IPS DF 4.7 (cell line): ENCODE measurements around the gene GNAS-AS1.

ENCODE experiments used
- DNase-seq: peaks from one replicate; pipeline ENCODE4 v3.0.0-alpha.2; 2013; ENCODE audit warnings: low spot score; ENCODE audit errors: extremely low read depth

The GNAS-AS1 gene

DNA sequence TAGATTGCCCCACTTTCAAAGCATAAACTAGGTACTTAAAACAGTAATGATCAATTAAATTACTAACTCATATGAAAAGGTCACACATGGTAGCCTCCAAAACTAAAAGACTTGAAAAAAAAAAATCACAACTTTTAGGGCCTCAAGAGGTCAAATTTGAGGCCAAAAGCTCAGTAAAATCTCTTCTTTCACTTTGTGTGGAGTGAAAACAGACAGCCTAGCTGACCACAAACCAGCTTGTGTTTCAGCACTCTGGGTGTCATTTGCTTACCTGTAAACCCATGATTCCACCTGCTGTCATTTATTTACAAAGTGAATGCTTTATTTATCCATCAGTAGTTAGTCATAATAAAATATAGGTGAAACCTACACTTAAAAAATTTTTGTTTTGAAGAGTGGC, 35.8 kb upstream of the GNAS-AS1 start:
- no peak for DNase-seq

DNA sequence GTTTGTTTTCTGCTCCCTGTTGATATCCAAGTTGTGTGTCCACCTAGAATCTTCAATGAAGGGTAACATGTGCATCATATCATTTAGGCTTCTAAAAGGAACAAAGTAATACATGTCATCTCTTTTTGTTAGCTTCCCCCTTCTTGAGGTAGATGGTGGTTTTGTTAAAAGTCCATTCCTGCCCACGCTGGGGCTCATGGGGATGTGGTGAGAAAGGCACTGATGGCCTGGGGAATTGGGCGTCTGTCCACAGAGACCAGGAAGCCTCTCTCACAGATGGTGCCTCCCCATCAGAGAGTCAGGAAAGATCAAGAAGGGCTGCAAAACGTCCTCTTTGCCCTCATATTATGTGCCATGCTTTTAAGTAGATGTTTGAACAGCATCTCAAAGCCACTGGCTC, 34.3 kb upstream of the GNAS-AS1 start:
- DNase-seq = no peak

DNA sequence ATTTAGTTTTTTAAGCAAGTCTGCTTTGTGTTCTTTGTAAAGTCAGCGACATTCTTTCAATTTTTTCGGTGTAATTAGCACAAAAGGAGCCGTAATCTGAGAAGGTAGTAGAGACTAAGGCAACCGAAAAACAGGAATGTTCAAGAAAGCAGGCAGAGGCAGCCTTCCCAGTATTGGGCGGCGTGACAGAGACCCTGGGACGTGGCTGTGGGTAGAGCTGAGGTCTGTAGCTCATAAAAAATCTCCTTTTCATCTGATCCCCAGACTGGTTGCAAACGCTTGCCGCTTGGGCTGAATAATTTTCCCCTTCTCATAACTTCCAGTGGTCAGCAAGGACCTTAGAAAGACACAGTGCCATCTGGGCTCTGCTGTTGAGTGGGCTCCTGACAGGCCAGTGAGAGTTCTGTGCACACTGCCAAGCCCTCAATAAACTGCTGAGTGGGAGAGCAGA, 32.6 kb upstream of the GNAS-AS1 start:
- DNase-seq = no peak

DNA sequence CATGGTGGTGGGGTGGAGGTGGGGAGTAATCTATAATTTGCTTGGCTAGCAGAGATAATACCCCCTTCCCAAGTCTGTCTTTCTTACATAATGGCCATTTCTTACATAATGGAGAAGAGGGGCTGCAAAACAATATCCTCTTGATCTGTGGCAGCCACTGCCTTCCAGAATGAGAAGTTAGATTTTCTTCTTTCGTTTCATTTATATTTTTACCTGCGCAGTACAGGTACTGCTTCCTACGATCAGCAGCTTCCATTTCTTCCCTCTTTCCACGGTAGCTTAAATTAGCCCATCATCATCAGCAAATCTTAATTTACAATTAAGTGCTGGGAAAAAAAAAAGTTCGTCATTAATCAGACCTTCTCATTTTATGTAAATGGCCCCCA, 32.0 kb upstream of the GNAS-AS1 start:
- DNase-seq = no peak

DNA sequence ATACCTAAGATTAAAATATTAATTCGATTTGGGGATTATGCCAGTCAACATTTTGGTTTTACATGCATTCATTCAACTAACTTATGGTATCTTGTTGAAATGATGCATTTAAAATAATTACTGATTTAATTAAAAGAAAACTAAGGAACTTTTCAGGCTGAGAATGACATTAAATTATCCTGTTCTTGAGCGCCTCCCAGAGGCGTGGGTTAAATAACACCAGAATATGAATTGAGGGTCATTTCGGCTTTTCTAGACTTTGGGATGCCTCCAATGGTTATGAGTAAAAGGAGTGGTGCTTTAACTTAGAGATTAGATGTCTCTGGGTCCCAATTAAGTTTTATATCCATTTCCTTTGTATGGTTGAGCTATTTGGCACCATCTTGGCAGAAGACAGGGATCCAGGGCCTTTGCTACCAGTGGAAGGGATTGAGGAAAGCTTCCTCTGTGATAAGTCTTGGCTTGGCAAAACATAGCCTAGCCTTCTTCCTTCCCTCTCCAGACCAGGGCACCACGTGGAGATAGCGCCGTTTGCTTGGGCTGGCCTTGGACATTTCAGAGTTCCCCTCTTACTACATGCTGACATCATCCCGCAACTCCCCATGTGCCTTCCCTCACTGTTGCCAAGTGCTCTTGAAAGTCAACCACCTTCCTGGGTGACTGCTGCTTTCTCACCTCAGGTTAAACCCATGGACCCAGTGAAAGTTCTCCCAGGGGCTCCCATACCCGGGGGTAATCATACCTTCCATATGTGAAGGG, 30.5 kb upstream of the GNAS-AS1 start:
- DNase-seq = no peak

DNA sequence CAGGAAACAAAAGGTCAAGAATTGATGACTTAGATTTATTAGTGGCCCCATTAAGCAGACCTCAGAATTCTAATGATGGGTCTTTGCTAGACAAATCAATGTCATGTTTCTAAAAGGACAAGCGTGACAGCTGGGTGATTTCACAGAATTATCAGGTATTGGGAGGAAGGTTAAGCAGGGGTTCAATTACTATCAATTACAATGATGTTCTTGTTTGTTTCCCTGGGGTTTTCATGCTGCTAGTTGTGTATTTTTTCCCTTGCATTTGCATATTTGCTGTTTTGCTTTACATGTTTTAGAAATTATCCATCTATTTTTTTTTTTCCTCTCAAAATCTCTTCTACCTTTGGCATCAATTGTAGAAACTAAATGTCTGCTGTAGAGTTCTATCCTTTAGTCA, 29.7 kb upstream of the GNAS-AS1 start:
- no peak for DNase-seq

DNA sequence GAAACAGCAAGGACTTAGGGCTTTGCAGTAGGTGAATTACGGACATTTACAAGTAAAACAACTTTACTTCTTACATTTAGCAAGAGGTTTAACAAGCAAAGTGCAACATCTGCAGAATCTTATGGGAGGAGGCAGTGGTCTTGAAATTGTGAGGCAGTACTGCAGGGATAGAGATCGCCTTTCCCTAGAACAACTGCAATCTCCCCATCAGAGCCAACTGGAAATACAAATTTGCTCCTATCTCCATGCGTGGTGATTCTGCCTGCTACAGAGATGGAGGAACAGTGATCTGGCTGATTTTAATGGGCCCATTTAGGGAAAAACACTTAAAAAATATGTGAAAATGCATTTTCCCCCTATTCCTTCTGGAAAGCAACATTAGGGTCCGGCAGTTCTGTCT, 27.7 kb upstream of the GNAS-AS1 start:
- DNase-seq = no peak

DNA sequence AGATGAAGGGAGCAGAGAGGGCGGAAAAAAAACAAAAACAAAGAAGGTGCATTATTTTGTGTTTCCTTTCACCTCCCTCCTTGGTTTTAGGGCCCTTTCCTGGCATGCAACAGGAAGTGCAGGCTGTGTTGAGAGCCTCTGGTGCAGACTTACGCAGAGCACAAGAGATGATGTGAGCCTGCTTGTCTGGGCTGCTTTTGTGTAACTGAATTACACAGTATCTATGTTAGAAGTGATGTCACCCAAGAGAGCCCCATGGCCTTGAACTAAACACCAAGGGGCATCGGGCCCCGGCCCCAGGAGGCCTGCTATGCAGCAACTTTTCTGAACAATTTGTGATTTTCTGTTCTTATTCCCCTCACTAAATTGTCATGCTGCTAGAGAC, 27.3 kb upstream of the GNAS-AS1 start:
- no peak for DNase-seq

DNA sequence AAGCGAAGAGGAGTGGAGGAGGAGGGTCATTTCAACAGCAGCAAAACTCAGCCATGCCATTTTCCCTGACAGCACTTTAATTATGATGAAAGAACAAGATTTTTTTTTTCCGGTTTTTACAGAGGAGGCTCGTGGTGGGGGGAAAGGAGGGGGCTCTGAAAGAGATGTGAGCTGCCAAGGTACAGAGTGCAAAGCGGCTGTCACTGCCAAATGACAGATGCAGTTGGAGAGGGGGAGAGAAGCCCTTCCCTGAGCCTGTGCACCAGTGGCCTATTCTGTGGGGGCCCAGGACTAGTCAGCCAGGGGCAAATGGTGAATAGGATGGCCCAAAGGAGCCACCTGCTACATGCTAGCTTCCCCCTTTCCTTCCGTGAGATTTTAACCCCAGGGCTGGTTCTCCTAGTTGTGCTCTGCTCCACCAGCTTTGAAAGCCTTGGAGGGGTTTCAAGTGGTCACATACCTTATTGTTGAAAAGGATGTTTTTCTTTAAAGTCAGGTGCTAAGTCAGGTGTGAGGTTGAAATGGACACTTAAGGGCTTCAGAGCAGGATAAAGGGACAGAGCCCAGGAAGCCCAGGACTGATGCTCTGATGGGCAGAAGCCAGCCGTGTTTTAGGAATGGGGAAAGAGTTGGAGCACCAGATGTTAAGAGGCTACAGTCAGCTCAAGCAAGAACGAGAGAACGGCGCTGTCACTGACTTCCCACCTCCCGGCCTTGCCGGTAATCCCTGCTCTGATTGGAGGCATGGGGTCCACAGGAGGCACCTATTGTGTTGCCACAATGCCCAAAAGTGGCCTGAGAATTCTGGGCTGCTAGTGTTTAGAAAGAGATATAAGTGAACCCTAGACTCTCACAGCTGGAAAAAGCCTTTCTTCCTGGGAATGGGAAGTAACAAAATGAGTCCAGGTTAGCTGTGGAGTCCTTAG, 26.6 kb upstream of the GNAS-AS1 start:
- DNase-seq = no peak

DNA sequence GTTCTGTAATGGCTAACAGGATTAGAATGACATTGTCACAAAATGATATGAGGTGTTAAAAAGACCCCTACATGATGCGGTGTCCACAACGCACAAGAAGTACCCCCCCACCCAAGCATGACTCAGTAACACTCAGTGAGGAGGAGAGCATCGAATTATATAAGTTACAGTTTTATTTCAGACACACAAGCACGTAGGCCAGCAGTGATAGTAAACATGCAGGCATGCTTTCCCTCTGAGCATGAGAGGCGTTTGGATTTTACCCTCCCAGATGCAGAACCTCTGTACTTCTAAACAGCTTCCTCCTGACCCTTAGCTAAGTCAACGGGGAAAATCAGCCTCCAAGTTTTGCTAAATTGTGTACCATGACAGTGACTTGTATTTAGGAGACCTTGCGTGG, 25.7 kb upstream of the GNAS-AS1 start:
- no peak for DNase-seq

DNA sequence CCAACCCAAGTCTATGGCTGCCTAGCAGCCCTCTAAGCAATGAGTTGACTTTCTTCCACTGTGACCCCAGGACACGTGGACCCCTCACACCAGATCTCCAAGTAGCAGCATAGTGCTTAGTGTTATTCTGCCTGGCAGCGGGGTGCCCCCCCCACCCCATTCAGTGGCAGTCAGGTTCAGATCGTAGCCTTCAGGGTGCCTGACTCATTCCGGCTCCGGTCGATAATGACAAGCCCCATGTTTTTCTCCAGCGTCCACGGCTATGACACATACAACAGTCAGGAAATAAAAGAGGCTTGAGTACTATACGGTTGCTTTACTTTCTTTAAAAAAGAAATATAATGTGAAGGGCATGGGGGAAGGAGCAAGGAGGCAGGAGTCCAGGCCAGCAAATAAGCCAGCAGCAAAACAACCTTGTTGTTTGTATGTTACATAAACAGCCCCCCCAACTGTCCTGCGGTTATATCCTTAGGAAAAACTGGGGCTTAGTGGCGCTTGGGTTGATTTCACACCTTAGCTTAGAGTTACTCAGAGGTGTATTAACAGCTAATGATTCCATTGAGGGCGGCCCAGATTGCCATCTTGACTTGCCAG, 24.9 kb upstream of the GNAS-AS1 start:
- DNase-seq = no peak

DNA sequence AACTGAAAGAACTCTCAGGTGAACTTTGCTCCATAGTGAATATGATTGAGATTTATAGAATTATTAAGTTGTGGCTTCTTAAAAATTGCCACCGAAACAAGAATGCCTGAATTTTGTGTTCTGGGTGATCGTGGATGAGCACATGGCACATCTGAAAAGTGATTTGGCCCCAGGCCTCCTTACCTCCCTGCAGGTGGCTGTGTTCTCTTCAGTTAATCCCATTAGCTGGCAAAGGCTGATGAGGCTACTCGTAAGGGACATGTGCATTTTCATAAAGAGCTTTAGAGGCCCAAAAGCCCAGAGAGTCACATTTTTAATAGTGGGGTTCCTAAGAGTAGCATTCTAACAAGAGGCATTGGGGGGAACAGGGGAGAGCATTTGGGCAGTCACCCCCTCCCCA, 24.4 kb upstream of the GNAS-AS1 start:
- no peak for DNase-seq

DNA sequence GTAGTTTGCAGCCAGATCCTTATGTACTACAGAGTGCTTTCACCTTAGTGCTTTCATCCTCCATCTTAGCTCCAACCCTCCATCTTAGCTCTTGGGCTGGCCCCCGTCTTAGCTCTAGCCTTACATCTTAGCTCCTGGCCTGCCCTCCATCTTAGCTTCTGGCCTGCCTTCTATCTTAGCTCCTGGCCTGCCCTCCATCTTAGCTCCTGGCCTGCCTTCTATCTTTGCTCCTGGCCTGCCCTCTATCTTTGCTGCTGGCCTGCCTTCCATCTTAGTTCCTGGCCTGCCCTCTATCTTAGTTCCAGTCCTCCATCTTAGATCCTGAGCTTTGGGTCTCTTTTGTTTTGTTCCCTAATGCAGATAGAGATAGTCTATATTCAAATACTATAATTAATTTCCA, 23.8 kb upstream of the GNAS-AS1 start:
- DNase-seq = no peak

DNA sequence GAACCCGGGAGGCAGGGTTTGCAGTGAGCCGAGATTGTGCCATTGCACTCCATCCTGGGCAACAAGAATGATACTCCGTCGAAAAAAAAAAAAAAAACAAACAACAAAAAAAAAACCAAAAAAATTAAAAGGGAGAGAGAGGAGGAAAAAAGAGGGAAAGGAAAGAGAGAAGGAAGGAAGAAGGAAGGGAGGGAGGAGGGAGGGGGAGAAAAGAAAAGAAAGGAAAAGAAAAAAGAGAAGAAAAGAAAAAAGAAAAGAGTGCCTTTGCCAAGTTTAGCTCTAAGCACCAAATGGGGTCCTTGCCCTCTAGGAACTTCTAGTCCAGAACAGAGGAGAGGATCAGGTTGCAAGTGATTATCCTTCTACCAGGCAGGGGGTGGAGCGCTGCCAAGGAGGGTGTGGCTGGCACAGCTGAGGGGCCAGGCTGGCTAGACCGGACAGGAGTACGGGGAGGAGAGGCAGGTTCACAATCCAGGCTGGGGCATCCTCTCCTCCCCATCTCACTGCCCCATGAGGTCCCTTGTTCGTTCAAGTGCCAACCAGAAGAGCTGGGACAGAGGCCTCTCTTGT, 20.9 kb upstream of the GNAS-AS1 start:
- no peak for DNase-seq

DNA sequence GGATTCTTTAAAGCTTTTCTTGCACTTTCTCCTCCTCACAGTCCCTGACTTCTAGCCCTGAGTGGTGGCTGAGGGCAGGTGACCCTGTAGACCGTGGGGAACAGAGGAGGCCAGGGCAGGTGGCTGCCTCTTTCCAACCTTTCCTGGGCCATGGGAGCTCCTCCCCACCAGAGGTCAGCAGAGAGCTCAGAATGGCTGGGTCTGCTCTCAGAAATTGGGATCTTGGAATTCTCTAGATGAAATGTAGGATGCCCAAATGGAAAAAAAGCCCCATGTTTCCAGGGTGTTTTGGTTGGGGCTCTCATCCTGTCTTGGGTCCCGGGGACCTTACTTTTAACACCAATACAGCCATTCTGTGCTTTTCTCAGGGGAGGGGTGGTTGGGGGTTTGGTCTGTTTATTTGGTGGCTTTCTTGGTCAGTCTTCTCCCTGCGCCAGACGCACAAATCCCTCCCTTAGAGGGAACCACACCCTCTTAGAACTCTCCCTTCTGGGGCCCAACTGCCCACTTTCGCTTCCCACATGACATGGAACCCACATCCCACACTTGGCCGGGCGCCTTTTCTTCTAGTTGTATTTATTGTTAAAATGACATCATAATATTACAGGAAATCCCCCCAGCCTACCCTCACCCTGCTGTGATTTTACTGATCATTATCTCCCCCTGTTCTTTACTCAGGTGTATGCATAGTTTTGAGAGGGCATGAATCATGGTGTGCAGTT, 19.8 kb upstream of the GNAS-AS1 start:
- no peak for DNase-seq

DNA sequence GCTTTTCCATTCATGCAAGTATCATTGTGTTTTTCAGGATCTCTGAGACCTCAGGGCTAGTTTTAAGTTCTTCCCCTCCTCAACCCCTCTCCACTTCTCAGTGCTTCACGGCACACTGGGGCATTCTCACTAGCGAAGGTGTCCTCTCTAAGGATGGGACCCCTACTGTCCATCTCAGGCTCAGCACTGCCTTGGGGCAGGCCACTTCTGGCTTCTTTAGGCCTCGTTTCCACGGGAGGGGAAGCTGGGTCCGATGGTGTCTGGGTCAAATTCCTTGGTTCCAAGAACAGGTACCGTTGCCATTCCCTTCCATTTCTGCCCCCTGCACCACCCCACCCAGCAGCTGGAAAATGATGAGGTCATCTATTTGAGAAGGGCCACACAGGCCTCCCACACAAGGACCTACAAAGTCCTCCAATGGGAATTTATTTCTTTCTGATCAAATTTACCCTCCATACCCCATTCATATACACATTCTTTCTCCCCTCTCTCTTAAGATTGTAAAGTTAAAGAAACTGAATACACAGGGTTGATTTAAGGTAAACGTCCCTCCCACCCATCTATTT, 19.0 kb upstream of the GNAS-AS1 start:
- DNase-seq = no peak

DNA sequence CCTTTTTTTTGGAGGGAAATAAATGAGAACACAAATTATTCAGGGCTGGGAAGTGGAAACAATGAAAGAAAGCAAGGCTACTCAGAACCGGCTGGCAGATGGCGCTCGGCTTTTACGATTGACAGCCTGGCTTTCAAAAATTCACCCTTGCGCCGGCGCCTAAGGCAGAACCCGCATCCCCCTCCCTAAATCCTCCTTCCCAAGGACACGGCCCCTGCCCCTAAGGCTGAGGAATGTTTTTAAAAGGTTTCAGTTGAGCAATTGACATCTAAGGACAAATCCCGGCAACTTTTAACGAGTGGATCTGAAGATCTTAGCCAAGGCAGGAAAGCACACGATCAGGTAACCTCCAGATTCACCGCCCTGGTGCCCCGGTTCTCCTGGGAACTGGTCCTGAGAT, 18.1 kb upstream of the GNAS-AS1 start:
- DNase-seq = no peak

DNA sequence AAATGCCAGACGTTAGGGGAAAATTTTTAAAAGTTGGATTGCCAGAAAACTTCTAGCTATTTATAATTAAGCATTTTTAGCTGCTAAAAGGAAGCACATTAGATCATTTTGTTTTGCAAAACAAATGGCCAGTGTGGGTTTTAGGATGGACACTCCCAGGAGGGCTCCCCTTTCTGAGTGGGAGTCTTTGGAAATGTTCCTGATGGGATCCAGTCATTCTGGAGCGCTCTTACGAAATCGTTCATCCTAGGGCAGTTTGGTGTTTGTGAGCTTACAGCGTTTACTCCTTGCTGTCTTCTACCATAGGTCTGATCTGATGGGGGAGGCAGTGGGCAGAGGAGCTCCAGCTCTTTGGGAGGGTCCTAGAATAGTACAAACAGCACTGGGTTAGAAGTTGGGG, 16.5 kb upstream of the GNAS-AS1 start:
- DNase-seq = no peak

DNA sequence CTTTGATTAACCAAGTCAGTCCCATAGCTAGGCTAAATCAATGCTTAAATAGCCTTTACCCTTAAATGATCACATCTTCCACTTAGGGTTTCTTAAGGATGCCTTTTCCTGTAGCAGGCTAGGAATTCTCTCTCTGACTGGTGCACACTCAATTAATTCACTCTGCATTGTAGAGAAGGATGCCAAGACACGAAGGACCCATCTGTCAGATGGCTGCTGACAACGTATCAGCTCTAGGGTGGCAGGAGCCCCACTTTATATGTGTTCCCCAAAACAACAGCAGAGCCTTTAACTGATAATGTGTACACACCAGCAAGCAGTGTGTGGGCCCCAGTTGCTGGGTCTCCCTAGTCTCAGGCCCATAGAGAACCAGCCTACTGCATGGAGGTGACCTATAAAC, 15.1 kb upstream of the GNAS-AS1 start:
- DNase-seq = no peak

DNA sequence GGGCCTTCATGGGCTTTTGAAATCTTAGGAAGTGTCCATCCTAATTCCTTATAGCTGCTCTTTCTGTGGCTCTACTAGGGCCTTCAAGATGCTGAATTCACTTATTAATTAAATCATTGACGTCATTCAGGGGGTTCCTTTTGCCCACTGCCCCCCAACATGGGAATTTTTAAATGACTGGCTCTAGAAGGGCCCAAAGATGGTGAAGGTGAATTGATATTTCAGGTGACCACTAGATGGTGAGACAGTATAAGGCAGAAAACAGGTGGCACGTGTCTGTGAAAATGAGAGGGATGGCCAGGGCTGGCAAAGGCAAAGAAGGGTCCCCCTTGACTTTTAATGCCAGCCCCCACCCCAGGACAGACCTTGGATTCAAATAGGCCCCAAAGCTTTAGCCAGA, 13.6 kb upstream of the GNAS-AS1 start:
- DNase-seq = no peak
